Measurements from ENCODE around the gene STARD9. TPM values are rescaled to one million over a fixed set of nuclear protein-coding genes. Genes with fewer than 3 reads are reported as not detected.

STARD9 gene
- total and polyA plus RNA-seq, 10 of the 15 experiments (the other 5 are each of a cell fraction or from before 2014, with no cell fraction given) = 0.58 to 11.5 (median 6.1) TPM

- H3K27ac ChIP-seq (ENCODE audit: control insufficient read depth, insufficient read depth) = no peak overlapping the region
- no TSS peak for BruUV-seq (replicated peaks)
- ChIA-PET SMC1A (ENCODE audit: uncharacterized antibody, unreplicated experiment) (no interaction called here), POLR2A (no interaction called here), RAD21 (ENCODE audit: unreplicated experiment) (interaction anchor here (0.6 kb wide), 1 partner anchor 275 kb away, joined by 3 read pairs; no protein-coding TSS in a partner anchor), CTCF (no interaction called here)
- H3K27me3 ChIP-seq (replicated peaks in 1 of 2; ENCODE audit: control insufficient read depth in 2 of 2, insufficient read depth in 2 of 2, low read length in 1 of 2) = no peaks in the 10 kb centered on the region
- WGBS (ENCODE audit: insufficient coverage, insufficient replicate concordance, low lambda C conversion rate, missing lambda C conversion rate) = 84% methylated on average over 1 of the region's 1 CpG
- in situ Hi-C loops (cut with MboI) = no loop called here
- intact Hi-C loops (cut with micrococcal nuclease; ENCODE audit: unreplicated experiment) = no loop called here
- H2AFZ ChIP-seq (ENCODE audit: control insufficient read depth, low read depth, low read length) = no peak overlapping the region
- H3K4me2 ChIP-seq (ENCODE audit: control insufficient read depth, insufficient read depth) = no peak overlapping the region
- no peaks in the 10 kb centered on the region for H3K4me1 ChIP-seq (ENCODE audit: control insufficient read depth, insufficient read depth, low read length)
- TF ChIP-seq ZNF274 (IDR thresholded peaks at IDR 0.05; ENCODE audit: insufficient read depth, insufficient read length) (no peak), KDM1A (IDR thresholded peaks at IDR 0.05; ENCODE audit: borderline replicate concordance) (no peak), SMAD5 (IDR thresholded peaks at IDR 0.05; ENCODE audit: low read depth) (no peak), RAD51 (IDR thresholded peaks at IDR 0.05) (no peak), TARDBP (IDR thresholded peaks at IDR 0.05; ENCODE audit: borderline replicate concordance) (no peak), PAX8 (IDR thresholded peaks at IDR 0.05) (no peak), NRF1 (conservative IDR thresholded peaks at IDR 0.05; ENCODE audit: low read depth, low read length) (no peak), MTA3 (IDR thresholded peaks at IDR 0.05; ENCODE audit: borderline replicate concordance, low read length) (no peak), RAD21 (IDR thresholded peaks at IDR 0.05; ENCODE audit: insufficient read depth, low read depth, low read length) (no peak)
- no peak for ATAC-seq
- H3K9me3 ChIP-seq (replicated peaks; ENCODE audit: control insufficient read depth, insufficient read depth, low read length) = no peaks in the 10 kb centered on the region
- no peak for FAIRE-seq
- no peak overlapping the region for H3K4me3 ChIP-seq
- DNase-seq (ENCODE audit: low read depth, low spot score) = no peak
- no peak overlapping the region for H3K9ac ChIP-seq (ENCODE audit: control insufficient read depth, insufficient read depth, low read length)
- H3K36me3 ChIP-seq (ENCODE audit: control insufficient read depth in 2 of 2, insufficient read depth in 2 of 2, low read length in 1 of 2) = no peaks in the 10 kb centered on the region; a peak in 2 of 4 replicates
- H4K20me1 ChIP-seq (ENCODE audit: control insufficient read depth, insufficient read depth) = no peaks in the 10 kb centered on the region
- H3K79me2 ChIP-seq (ENCODE audit: control insufficient read depth, insufficient read depth, low read length) = no peaks in the 10 kb centered on the region
These were observed 168.8 kb downstream of the STARD9 start for GRCh38 chr15:42744195-42744594.

- intact Hi-C loops (cut with micrococcal nuclease; ENCODE audit: unreplicated experiment) = no loop called here
- SMC1A ChIA-PET (ENCODE audit: uncharacterized antibody, unreplicated experiment) = interaction anchor here (0.5 kb wide), 1 partner anchor 75 kb away, joined by 3 read pairs; no protein-coding TSS in a partner anchor
- CTCF ChIA-PET = no interaction called here
These were observed 173.9 kb downstream of the STARD9 start for GRCh38 chr15:42749266-42749665.

More at GRCh38 chr15:42749266-42749665, 173.9 kb downstream of the STARD9 start:
- Histone ChIP-seq H3K27ac (ENCODE audit: control insufficient read depth, insufficient read depth) (no peak overlapping the region), H3K4me3 (no peak overlapping the region), H4K20me1 (ENCODE audit: control insufficient read depth, insufficient read depth) (no peaks in the 10 kb centered on the region), H2AFZ (ENCODE audit: control insufficient read depth, low read depth, low read length) (no peak overlapping the region), H3K4me2 (ENCODE audit: control insufficient read depth, insufficient read depth) (no peak overlapping the region), H3K27me3 (replicated peaks in 1 of 2; ENCODE audit: control insufficient read depth in 2 of 2, insufficient read depth in 2 of 2, low read length in 1 of 2) (no peaks in the 10 kb centered on the region), H3K79me2 (ENCODE audit: control insufficient read depth, insufficient read depth, low read length) (no peaks in the 10 kb centered on the region), H3K9me3 (replicated peaks; ENCODE audit: control insufficient read depth, insufficient read depth, low read length) (no peaks in the 10 kb centered on the region), H3K4me1 (ENCODE audit: control insufficient read depth, insufficient read depth, low read length) (no peaks in the 10 kb centered on the region), H3K36me3 (ENCODE audit: control insufficient read depth in 2 of 2, insufficient read depth in 2 of 2, low read length in 1 of 2) (peaks cover 0 to 3% of the 10 kb centered on the region in 2 experiments; a peak in 1 of 4 replicates), H3K9ac (ENCODE audit: control insufficient read depth, insufficient read depth, low read length) (no peak overlapping the region; the same call in 1 of the 2 replicates)
- BruUV-seq (replicated peaks) = no TSS peak
- RAD21 ChIA-PET (ENCODE audit: unreplicated experiment) = no interaction called here
- 100% methylated on average over 1 of the region's 1 CpG for WGBS (ENCODE audit: insufficient coverage, insufficient replicate concordance, low lambda C conversion rate, missing lambda C conversion rate)
- ATAC-seq (no peak), FAIRE-seq (no peak), DNase-seq (ENCODE audit: low read depth, low spot score) (no peak)
- TF ChIP-seq ATF3 (IDR thresholded peaks at IDR 0.05; ENCODE audit: borderline replicate concordance, extremely low read depth, low read depth, low read length) (no peak), NR2C2 (IDR thresholded peaks at IDR 0.05; ENCODE audit: borderline replicate concordance, control insufficient read depth, insufficient read length, low read depth) (no peak), MEF2A (IDR thresholded peaks at IDR 0.05; ENCODE audit: insufficient read depth, low read depth, low read length) (no peak)
- POLR2A ChIA-PET = no interaction called here
- in situ Hi-C loops (cut with MboI) = no loop called here

Measured in GM12878 (cell line).